Choroid plexus epithelial cell (primary cell): ENCODE results near the gene FGD1.

Experiments used
- DNase-seq: peaks from one replicate; pipeline ENCODE4 v3.0.0-alpha.2; 2010; ENCODE audit warnings: low read depth
- H3K4me3 ChIP-seq: 2 replicates; pipeline ENCODE4 v1.5.1; 2011; ENCODE audit warnings: low read depth, mild to moderate bottlenecking, control low read depth, low read length, moderate library complexity
- TF ChIP-seq, protein P1 (sequence below): conservative IDR thresholded peaks from 2 replicates; pipeline ENCODE4 v1.5.1; 2011; ENCODE audit warnings: low read depth, mild to moderate bottlenecking, control low read depth, inconsistent platforms, low read length, moderate library complexity

Gene FGD1

GRCh38 chrX:54435121-54435520 is 60.9 kb downstream of the FGD1 start:
- no peak overlapping the region for H3K4me3 ChIP-seq
- TF ChIP-seq, protein P1, sequence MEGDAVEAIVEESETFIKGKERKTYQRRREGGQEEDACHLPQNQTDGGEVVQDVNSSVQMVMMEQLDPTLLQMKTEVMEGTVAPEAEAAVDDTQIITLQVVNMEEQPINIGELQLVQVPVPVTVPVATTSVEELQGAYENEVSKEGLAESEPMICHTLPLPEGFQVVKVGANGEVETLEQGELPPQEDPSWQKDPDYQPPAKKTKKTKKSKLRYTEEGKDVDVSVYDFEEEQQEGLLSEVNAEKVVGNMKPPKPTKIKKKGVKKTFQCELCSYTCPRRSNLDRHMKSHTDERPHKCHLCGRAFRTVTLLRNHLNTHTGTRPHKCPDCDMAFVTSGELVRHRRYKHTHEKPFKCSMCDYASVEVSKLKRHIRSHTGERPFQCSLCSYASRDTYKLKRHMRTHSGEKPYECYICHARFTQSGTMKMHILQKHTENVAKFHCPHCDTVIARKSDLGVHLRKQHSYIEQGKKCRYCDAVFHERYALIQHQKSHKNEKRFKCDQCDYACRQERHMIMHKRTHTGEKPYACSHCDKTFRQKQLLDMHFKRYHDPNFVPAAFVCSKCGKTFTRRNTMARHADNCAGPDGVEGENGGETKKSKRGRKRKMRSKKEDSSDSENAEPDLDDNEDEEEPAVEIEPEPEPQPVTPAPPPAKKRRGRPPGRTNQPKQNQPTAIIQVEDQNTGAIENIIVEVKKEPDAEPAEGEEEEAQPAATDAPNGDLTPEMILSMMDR = no peak
- DNase-seq = no peak

- TF ChIP-seq, protein P1 = no peak
- no peak overlapping the region for H3K4me3 ChIP-seq
- no peak for DNase-seq
These were observed 65.5 kb downstream of the FGD1 start for GRCh38 chrX:54430519-54430918.

GRCh38 chrX:54427837-54428424 is 68.1 kb downstream of the FGD1 start:
- no peak for DNase-seq
- TF ChIP-seq, protein P1 = no peak
- H3K4me3 ChIP-seq = no peak overlapping the region

GRCh38 chrX:54423161-54423888 is 72.7 kb downstream of the FGD1 start:
- H3K4me3 ChIP-seq = no peak overlapping the region
- DNase-seq = peak; percentile 19
- TF ChIP-seq, protein P1 = peak; percentile 35

- no peak for DNase-seq
- TF ChIP-seq, protein P1 = no peak
- H3K4me3 ChIP-seq = no peak overlapping the region
These were observed 73.9 kb downstream of the FGD1 start for GRCh38 chrX:54422168-54422567.

DNA sequence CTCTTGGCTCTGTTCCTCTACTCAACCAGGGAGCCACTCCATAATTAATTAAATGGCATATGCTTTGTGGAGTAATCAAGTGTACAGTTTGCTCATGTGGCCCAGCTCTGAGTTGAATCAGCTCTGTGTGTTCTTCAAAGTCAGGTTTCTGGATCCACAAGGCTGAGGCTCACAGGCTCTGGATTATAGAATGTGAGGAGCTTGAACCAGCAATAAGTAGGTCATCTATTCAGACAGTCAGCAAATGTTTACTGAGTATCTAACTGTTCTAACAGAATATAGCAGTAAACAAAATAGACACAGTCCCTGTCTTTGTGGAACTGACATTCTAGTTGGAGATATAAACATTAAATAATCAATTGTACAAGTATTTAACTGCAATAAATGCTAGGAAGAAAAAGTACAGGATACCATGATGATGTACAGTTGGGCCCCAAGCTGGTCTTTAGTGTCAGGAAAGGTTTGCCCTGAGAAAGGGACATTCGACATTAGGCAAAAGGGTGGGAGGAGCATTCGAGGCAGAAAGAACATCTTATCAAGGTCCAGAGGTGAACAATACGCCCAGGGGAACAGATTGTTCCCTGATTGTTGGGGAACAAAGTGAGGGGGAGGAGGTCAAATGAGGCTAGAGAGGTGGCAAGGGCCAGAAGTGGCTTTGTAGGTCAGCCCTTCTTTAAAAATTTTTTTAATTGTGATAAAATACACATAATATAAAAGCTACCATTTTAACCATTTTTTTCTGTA is 76.3 kb downstream of the FGD1 start:
- TF ChIP-seq, protein P1 = no peak
- DNase-seq = no peak
- H3K4me3 ChIP-seq = no peak overlapping the region

DNA sequence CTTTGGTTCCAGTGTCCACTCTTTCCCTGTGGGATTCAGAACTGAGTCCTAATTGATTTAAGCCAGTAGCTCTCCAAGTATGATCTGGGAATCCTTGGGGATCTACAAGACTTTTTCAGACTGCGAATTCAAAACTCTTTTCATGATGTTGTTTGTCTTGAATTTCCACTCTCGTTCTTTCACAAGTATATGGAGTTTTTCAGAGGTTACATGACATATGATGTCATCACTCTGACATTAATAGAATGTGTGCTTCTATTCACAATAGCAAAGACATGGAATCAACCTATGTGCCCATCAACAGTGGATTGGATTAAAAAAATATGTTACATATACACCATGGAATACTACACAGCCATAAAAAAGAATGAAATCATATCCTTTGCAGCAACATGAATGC is 79.1 kb downstream of the FGD1 start:
- DNase-seq = no peak
- no peak overlapping the region for H3K4me3 ChIP-seq
- TF ChIP-seq, protein P1 = no peak
